GM12872 (cell line): ENCODE measurements around the gene CDK5.

Source experiments
- CTCF ChIP-seq: IDR thresholded peaks from 3 replicates; pipeline ENCODE4 v1.5.1; 2011; ENCODE audit warnings: low read depth, mild to moderate bottlenecking, low read length, moderate library complexity; ENCODE audit not compliant: insufficient read depth

Gene CDK5

GRCh38 chr7:151038951-151039849, 18.5 kb downstream of the CDK5 start:
- TF ChIP-seq CTCF = no peak

DNA sequence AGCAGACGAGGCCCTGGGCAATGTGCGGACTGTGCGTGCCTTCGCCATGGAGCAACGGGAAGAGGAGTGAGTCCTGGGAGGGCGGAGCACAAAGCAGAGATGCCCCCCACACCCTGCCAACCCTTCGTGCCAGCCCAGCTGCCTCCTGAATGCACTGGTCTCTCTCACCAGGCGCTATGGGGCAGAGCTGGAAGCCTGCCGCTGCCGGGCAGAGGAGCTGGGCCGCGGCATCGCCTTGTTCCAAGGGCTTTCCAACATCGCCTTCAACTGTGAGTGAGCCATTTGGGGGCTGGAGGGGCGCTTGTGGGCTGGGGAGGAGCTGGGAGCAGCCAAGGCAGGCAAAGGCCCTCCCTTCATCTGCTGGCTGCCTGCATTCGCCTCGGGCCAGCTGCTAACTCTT, 21.8 kb downstream of the CDK5 start:
- no peak for TF ChIP-seq CTCF

DNA sequence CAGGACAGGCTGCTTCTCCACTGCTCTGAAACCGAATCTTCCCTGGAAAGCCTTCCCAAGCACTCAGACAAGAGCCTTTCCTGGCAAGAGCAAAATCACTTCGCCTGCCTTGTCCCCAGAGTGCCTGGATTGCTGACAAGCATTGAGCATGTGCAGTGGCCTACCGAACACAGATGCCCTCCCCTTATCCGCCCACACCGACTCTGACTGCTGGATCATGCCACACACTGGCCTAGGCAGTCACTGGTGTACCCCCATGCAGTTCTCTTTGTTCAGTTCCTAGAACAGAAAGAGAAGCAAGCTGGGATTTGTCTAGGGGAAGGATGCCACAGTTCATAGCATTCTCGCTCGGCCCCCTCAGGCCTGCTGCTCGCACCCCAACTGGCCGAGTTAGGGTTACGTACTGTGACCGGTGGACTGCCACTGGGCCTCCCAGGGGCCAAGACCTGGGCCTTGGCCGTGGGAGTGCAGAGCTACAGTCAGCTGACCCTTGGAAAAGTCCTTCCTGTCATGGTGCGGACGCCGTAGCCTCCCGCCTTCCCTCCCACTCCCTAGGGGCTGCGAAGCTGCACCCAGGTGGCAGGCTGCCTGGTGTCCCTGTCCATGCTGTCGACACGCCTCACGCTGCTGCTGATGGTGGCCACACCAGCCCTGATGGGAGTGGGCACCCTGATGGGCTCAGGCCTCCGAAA, 22.5 kb downstream of the CDK5 start:
- no peak for TF ChIP-seq CTCF

DNA sequence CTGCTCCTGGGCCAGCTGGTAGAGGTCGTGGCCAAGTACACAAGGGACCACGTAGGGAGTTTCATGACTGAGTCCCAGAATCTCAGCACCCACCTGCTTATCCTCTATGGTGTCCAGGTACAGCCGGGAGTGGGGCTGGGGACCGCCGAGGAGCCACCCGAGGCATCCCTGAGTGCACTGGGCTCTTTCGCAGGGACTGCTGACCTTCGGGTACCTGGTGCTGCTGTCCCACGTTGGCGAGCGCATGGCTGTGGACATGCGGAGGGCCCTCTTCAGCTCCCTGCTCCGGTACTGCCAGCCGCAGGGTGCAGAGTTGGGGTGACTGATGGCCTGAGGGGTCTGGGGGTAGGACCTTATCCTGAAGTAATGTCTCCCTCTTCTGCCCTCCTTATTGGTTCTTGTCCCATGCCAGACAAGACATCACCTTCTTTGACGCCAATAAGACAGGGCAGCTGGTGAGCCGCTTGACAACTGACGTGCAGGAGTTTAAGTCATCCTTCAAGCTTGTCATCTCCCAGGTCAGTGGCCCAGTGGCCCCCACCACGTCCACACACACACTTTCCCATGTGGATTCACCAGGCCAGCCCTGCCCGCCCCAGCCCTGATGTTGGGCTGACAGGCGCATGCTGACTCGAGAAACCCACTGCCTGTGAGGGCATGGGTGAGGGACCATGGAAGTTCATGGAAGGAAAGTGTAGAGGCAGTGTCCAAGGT, 23.2 kb downstream of the CDK5 start:
- no peak for TF ChIP-seq CTCF

DNA sequence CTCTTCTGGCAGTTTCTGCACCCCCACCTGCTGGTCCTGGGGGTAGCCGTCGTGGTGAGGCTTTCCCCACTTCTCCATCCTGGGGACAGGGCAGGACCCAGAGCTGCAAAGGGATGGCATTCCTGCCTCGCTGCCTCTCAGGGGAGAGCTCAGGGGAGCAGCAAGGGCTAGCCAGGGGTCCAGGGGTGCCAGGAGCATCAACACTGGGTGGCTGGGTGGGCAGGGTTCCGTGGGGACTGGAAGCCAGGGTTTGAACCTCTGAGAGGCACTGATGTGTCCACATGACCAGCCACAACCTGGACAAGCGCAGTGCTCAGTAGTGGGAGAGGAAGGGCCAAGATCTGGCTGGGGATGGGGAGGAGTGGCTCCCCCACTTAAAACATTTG, 23.8 kb downstream of the CDK5 start:
- TF ChIP-seq CTCF = no peak

DNA sequence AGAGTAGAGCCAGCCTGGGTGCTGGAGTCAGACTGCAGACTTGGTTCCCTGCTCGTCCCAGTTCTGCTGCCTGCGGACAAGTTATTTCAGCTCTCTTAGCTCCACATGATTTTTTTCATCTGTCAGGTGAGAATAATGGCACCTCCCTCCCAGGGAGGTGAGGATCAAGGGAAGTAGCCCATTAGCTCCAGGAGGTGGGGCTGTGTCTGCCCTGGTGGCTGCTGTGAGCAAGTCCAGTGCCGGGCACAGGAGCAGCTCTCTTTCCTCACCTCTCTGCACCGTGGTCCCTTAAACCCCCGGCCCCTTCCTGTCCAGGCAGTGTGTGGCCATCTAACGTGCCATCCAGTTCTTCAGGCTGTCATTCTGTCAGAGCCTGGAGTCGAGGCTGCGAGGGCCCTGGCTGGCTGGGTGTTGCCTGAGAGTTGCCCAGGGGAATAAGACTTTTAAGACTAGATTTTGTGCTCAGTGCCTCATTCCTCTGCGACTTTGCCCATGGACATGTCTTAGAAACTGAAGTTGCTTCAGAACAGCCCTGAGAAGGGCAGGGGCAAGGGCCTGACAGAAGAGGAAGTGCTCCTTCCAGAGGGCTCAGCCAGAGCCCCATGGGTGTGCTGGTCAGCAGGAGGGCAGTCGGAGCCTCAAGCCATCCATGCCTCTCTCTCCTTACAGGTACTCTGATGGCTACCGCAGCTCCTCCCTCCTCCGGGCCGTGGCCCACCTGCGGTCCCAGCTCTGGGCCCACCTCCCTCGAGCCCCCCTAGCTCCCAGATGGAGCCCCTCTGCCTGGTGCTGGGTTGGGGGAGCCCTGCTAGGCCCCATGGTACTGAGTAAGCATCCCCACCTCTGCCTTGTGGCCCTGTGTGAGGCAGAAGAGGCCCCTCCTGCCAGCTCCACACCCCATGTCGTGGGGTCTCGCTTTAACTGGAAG, 24.5 kb downstream of the CDK5 start:
- no peak for TF ChIP-seq CTCF
